ENCODE data around the gene RPS6KA4. TPM values are rescaled to one million over a fixed set of nuclear protein-coding genes. Genes with fewer than 3 reads are reported as not detected.
"Not testable (repeated sequence)": the region's sequence is repeated elsewhere in the genome, so short reads cannot be mapped to it uniquely, and the experiment has no call there.

The RPS6KA4 gene
- polyA plus RNA-seq, 1 of the 3 experiments (the other 2 are of a cell fraction), result 43.4 TPM

GRCh38 chr11:64415996-64416728 is 57.2 kb downstream of the RPS6KA4 start:
- no peak overlapping the region for H3K27ac ChIP-seq (ENCODE audit: low read depth in 2 of 2, low read length in 1 of 2)

GRCh38 chr11:64418233-64418632 is 59.3 kb downstream of the RPS6KA4 start:
- H3K27ac ChIP-seq (ENCODE audit: low read depth in 2 of 2, low read length in 1 of 2); H3K9ac ChIP-seq; H4K20me1 ChIP-seq (ENCODE audit: insufficient read depth); DNase-seq; H3K79me2 ChIP-seq (ENCODE audit: insufficient read depth); H3K4me2 ChIP-seq; H3F3A ChIP-seq (replicated peaks; ENCODE audit: insufficient read depth); H3K36me3 ChIP-seq (replicated peaks in 1 of 2; ENCODE audit: control insufficient read depth in 1 of 2, insufficient read depth in 2 of 2, low read length in 1 of 2); H2AFZ ChIP-seq (ENCODE audit: low read depth); H3K9me2 ChIP-seq; H3K4me3 ChIP-seq (ENCODE audit: low read depth in 2 of 2, low read length in 1 of 2); H3K27me3 ChIP-seq (ENCODE audit: insufficient read depth); H3K9me3 ChIP-seq; H3K4me1 ChIP-seq (ENCODE audit: control insufficient read depth in 1 of 2, insufficient read depth in 2 of 2, low read depth in 1 of 2, low read length in 1 of 2); POLR2A ChIA-PET: not testable (repeated sequence)
- CTCF ChIA-PET, result interaction anchor here (6.0 kb wide), 1 partner anchor 30 kb away, joined by 37 read pairs; no protein-coding TSS in a partner anchor
- WGBS (ENCODE audit: low lambda C conversion rate), result 56% methylated on average over 7 of the region's 7 CpGs

More at GRCh38 chr11:64415996-64416728, 57.2 kb downstream of the RPS6KA4 start:
- Histone ChIP-seq H4K20me1 (ENCODE audit: insufficient read depth) (no peaks in the 10 kb centered on the region), H3K4me1 (ENCODE audit: control insufficient read depth in 1 of 2, insufficient read depth in 2 of 2, low read depth in 1 of 2, low read length in 1 of 2) (no peaks in the 10 kb centered on the region), H3K9me2 (no peaks in the 10 kb centered on the region), H3K9ac (no peak overlapping the region), H3K27me3 (ENCODE audit: insufficient read depth) (no peaks in the 10 kb centered on the region), H3K79me2 (ENCODE audit: insufficient read depth) (no peaks in the 10 kb centered on the region), H3F3A (replicated peaks; ENCODE audit: insufficient read depth) (no peaks in the 10 kb centered on the region), H2AFZ (ENCODE audit: low read depth) (no peak overlapping the region), H3K9me3 (no peaks in the 10 kb centered on the region), H3K4me3 (ENCODE audit: low read depth in 2 of 2, low read length in 1 of 2) (no peak overlapping the region), H3K4me2 (no peak overlapping the region), H3K36me3 (replicated peaks in 1 of 2; ENCODE audit: control insufficient read depth in 1 of 2, insufficient read depth in 2 of 2, low read length in 1 of 2) (no peaks in the 10 kb centered on the region)
- DNase-seq, result no peak
- ChIA-PET CTCF (no interaction called here), POLR2A (no interaction called here)
- 64% methylated on average over 7 of the region's 9 CpGs for WGBS (ENCODE audit: low lambda C conversion rate)
- no peak for TF ChIP-seq EP300 (IDR thresholded peaks at IDR 0.05; ENCODE audit: borderline replicate concordance in 1 of 2, low read depth in 1 of 2, low read length in 1 of 2)
- TF ChIP-seq NRF1 (IDR thresholded peaks at IDR 0.05; ENCODE audit: low read depth, low read length), result no peak
- TF ChIP-seq CTCF (IDR thresholded peaks at IDR 0.05), result no peak
- TF ChIP-seq CHD2 (IDR thresholded peaks at IDR 0.05; ENCODE audit: low read length, partially characterized antibody), result no peak
- no peak for TF ChIP-seq ELF1 (IDR thresholded peaks at IDR 0.05)
- TF ChIP-seq FOXJ3 (CRISPR knock-in tag; IDR thresholded peaks at IDR 0.05), result no peak
- no peak for TF ChIP-seq TEAD4 (IDR thresholded peaks at IDR 0.05; ENCODE audit: borderline replicate concordance, insufficient read depth)
- TF ChIP-seq GABPA (IDR thresholded peaks at IDR 0.05; ENCODE audit: low read depth), result no peak
- TF ChIP-seq POLR2AphosphoS5 (IDR thresholded peaks at IDR 0.05; ENCODE audit: low read depth, low read length), result no peak
- TF ChIP-seq SIN3A (IDR thresholded peaks at IDR 0.05; ENCODE audit: borderline replicate concordance, low read depth, low read length), result no peak
- no peak for TF ChIP-seq RAD21 (IDR thresholded peaks at IDR 0.05; ENCODE audit: low read length)
- TF ChIP-seq EZH2phosphoT487 (IDR thresholded peaks at IDR 0.05; ENCODE audit: borderline replicate concordance, low read depth), result no peak
- no peak for TF ChIP-seq TCF12 (IDR thresholded peaks at IDR 0.05)
- TF ChIP-seq, protein P1, sequence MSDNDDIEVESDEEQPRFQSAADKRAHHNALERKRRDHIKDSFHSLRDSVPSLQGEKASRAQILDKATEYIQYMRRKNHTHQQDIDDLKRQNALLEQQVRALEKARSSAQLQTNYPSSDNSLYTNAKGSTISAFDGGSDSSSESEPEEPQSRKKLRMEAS (IDR thresholded peaks at IDR 0.05; ENCODE audit: low read depth), result no peak

Data from SK-N-SH (cell line).